Osteocyte (in vitro differentiated cells): ENCODE data around the gene POLA1. TPM values are rescaled to one million over a fixed set of nuclear protein-coding genes. Genes with fewer than 3 reads are reported as not detected.

Experiments used
- DNase-seq: peaks from one replicate; pipeline ENCODE4 v3.0.0; 2021; ENCODE audit warnings: mixed read lengths; ENCODE audit not compliant: unreplicated experiment; ENCODE audit errors: extremely low spot score
- H3K27ac Mint-ChIP-seq: one replicate; pipeline ENCODE4 v1.8.0; 2021; ENCODE audit warnings: mild to moderate bottlenecking, mixed read lengths; ENCODE audit not compliant: unreplicated experiment
- H3K27me3 Mint-ChIP-seq: one replicate; pipeline ENCODE4 v1.8.0; 2021; ENCODE audit warnings: mixed read lengths; ENCODE audit not compliant: unreplicated experiment
- H3K36me3 Mint-ChIP-seq: one replicate; pipeline ENCODE4 v1.8.0; 2021; ENCODE audit warnings: mixed read lengths; ENCODE audit not compliant: unreplicated experiment
- H3K4me1 Mint-ChIP-seq: one replicate; pipeline ENCODE4 v1.8.0; 2021; ENCODE audit warnings: mixed read lengths; ENCODE audit not compliant: unreplicated experiment
- H3K4me3 Mint-ChIP-seq: one replicate; pipeline ENCODE4 v1.8.0; 2021; ENCODE audit warnings: mild to moderate bottlenecking, moderate library complexity, mixed read lengths; ENCODE audit not compliant: unreplicated experiment
- H3K9me3 Mint-ChIP-seq: one replicate; pipeline ENCODE4 v1.8.0; 2021; ENCODE audit warnings: mixed read lengths; ENCODE audit not compliant: unreplicated experiment
- CTCF ChIP-seq: fragments of 200-600 bp; sonication (generic); IDR thresholded peaks from 2 replicates; pipeline ENCODE4 v1.5.0; 2021; ENCODE audit warnings: antibody characterized with exemption, mild to moderate bottlenecking, moderate library complexity
- total RNA-seq: library from RNA; stranded (reverse); gene quantifications from 2 replicates; pipeline ENCODE4 v1.2.1, GENCODE V29; 2021

Gene POLA1
- total RNA-seq, 1 donor from 2014 or later = 17.3 TPM

GRCh38 chrX:24659106-24659505 lies 34.6 kb upstream of the POLA1 start:
- H3K27ac Mint-ChIP-seq = no peak overlapping the region
- H3K36me3 Mint-ChIP-seq = no peaks in the 10 kb centered on the region
- no peak for TF ChIP-seq CTCF
- peaks cover 23% of the 10 kb centered on the region for H3K27me3 Mint-ChIP-seq
- no peak overlapping the region for H3K4me3 Mint-ChIP-seq
- no peaks in the 10 kb centered on the region for H3K4me1 Mint-ChIP-seq
- DNase-seq = no peak
- no peaks in the 10 kb centered on the region for H3K9me3 Mint-ChIP-seq

- no peak for DNase-seq
- no peak overlapping the region for H3K27ac Mint-ChIP-seq
- no peaks in the 10 kb centered on the region for H3K36me3 Mint-ChIP-seq
- no peaks in the 10 kb centered on the region for H3K4me1 Mint-ChIP-seq
- H3K27me3 Mint-ChIP-seq = peaks cover 23% of the 10 kb centered on the region
- H3K4me3 Mint-ChIP-seq = no peak overlapping the region
- H3K9me3 Mint-ChIP-seq = no peaks in the 10 kb centered on the region
- no peak for TF ChIP-seq CTCF
Observed at GRCh38 chrX:24659646-24660045, 34.1 kb upstream of the POLA1 start.

- no peak for TF ChIP-seq CTCF
- no peaks in the 10 kb centered on the region for H3K9me3 Mint-ChIP-seq
- no peaks in the 10 kb centered on the region for H3K4me1 Mint-ChIP-seq
- no peak for DNase-seq
- no peak overlapping the region for H3K4me3 Mint-ChIP-seq
- H3K27ac Mint-ChIP-seq = no peak overlapping the region
- H3K27me3 Mint-ChIP-seq = peaks cover 23% of the 10 kb centered on the region
- no peaks in the 10 kb centered on the region for H3K36me3 Mint-ChIP-seq
Observed at GRCh38 chrX:24661292-24661691, 32.4 kb upstream of the POLA1 start.

GRCh38 chrX:24662352-24662751 lies 31.4 kb upstream of the POLA1 start:
- Mint-ChIP-seq H3K36me3 (no peaks in the 10 kb centered on the region), H3K27ac (no peak overlapping the region), H3K4me3 (no peak overlapping the region), H3K27me3 (peaks cover 24% of the 10 kb centered on the region), H3K4me1 (no peaks in the 10 kb centered on the region), H3K9me3 (no peaks in the 10 kb centered on the region)
- TF ChIP-seq CTCF = no peak
- no peak for DNase-seq

GRCh38 chrX:24668111-24668510 lies 25.6 kb upstream of the POLA1 start:
- Mint-ChIP-seq H3K4me1 (no peaks in the 10 kb centered on the region), H3K4me3 (no peak overlapping the region), H3K36me3 (no peaks in the 10 kb centered on the region), H3K27ac (no peak overlapping the region), H3K9me3 (no peaks in the 10 kb centered on the region), H3K27me3 (peaks cover 16% of the 10 kb centered on the region)
- DNase-seq = no peak
- TF ChIP-seq CTCF = no peak
